DND-41 (cell line): ENCODE measurements around the gene VIPR1.

Experiments used
- CTCF ChIP-seq: IDR thresholded peaks from 2 replicates; pipeline ENCODE4 v1.5.1; 2012; ENCODE audit warnings: borderline replicate concordance, low read length, moderate library complexity, mild to moderate bottlenecking; ENCODE audit not compliant: poor library complexity, severe bottlenecking; ENCODE audit errors: extremely low read depth
- EZH2 ChIP-seq: IDR thresholded peaks from 3 replicates; pipeline ENCODE4 v1.6.1; 2012; ENCODE audit warnings: borderline replicate concordance, low read depth, mild to moderate bottlenecking, moderate library complexity, low read length, inconsistent platforms; ENCODE audit not compliant: severe bottlenecking

DNA sequence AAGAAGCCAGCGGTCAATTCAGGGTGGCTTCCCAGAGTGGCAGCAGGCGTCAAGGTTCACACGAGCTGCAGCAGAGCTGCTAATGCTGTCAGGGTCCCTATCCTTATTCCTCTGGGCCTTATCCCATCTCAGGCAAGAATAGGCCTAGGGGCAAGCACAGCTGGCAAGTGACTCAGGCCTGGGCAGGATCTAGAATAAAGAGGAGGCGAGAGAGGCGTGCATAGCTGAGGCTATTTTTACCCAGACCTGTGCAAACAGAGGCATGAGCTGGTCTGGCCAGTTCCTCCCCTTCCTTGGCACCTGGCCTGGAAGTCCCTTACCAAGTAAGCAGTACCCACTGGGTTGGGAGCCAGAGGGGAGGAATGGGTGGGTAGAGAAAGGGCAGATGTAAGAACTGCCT lies 12.2 kb upstream of the VIPR1 start:
- TF ChIP-seq CTCF = no peak
- TF ChIP-seq EZH2 = no peak
